ENCODE data around the gene SPG11. TPM values are rescaled to one million over a fixed set of nuclear protein-coding genes. Genes with fewer than 3 reads are reported as not detected.
A peak's percentile ranks its signal among the peaks of the same experiment; 100 is the strongest.
"Not testable (repeated sequence)": the region's sequence is repeated elsewhere in the genome, so short reads cannot be mapped to it uniquely, and the experiment has no call there.

The SPG11 gene
- total RNA-seq, 1 experiment from 2014 or later: 27.0 TPM

GRCh38 chr15:44554934-44555723 is 108.3 kb downstream of the SPG11 start:
- DNase-seq (ENCODE audit: low spot score): no peak

GRCh38 chr15:44550734-44551133 is 112.7 kb downstream of the SPG11 start:
- DNase-seq (ENCODE audit: low spot score): no peak

GRCh38 chr15:44550256-44550655 is 113.2 kb downstream of the SPG11 start:
- DNase-seq (ENCODE audit: low spot score): peak; percentile 21

GRCh38 chr15:44549152-44549551 is 114.3 kb downstream of the SPG11 start:
- not testable (repeated sequence) for DNase-seq (ENCODE audit: low spot score)

- peak; percentile 23 for DNase-seq (ENCODE audit: low spot score)
Measured at GRCh38 chr15:44545913-44546802, 117.3 kb downstream of the SPG11 start.

GRCh38 chr15:44544745-44545144 is 118.7 kb downstream of the SPG11 start:
- DNase-seq (ENCODE audit: low spot score): not testable (repeated sequence)

- no peak for DNase-seq (ENCODE audit: low spot score)
Measured at GRCh38 chr15:44542596-44542995, 120.9 kb downstream of the SPG11 start.

GRCh38 chr15:44541282-44541958 is 122.0 kb downstream of the SPG11 start:
- peak; percentile 63 for DNase-seq (ENCODE audit: low spot score)

GRCh38 chr15:44537735-44538240 is 125.7 kb downstream of the SPG11 start:
- peak; percentile 22 for DNase-seq (ENCODE audit: low spot score)

GRCh38 chr15:44536962-44537734 is 126.3 kb downstream of the SPG11 start, which contains the start of gene EIF3J:
Gene EIF3J (plus strand): TSS chr15:44537147. CDS start chr15:44537195, 48 bp downstream.
- peak; percentile 93 for DNase-seq (ENCODE audit: low spot score)

- DNase-seq (ENCODE audit: low spot score): peak; percentile 89
Measured at GRCh38 chr15:44536302-44536961, 127.0 kb downstream of the SPG11 start.

- peak; percentile 34 for DNase-seq (ENCODE audit: low spot score)
Measured at GRCh38 chr15:44535523-44536301, 127.8 kb downstream of the SPG11 start.

- DNase-seq (ENCODE audit: low spot score): no peak
Measured at GRCh38 chr15:44535092-44535491, 128.4 kb downstream of the SPG11 start.

GRCh38 chr15:44532689-44533088 is 130.8 kb downstream of the SPG11 start:
- no peak for DNase-seq (ENCODE audit: low spot score)

- not testable (repeated sequence) for DNase-seq (ENCODE audit: low spot score)
Measured at GRCh38 chr15:44532275-44532674, 131.2 kb downstream of the SPG11 start.

GRCh38 chr15:44530653-44531052 is 132.8 kb downstream of the SPG11 start:
- no peak for DNase-seq (ENCODE audit: low spot score)

- DNase-seq (ENCODE audit: low spot score): no peak
Measured at GRCh38 chr15:44529864-44530604, 133.4 kb downstream of the SPG11 start.

GRCh38 chr15:44527241-44527640 is 136.2 kb downstream of the SPG11 start:
- no peak for DNase-seq (ENCODE audit: low spot score)

GRCh38 chr15:44525018-44525417 is 138.4 kb downstream of the SPG11 start:
- no peak for DNase-seq (ENCODE audit: low spot score)

Measured in A172 (cell line).